CD8-positive, alpha-beta memory T cell (primary cell): ENCODE data around the gene FHIT. TPM values are rescaled to one million over a fixed set of nuclear protein-coding genes. Genes with fewer than 3 reads are reported as not detected.

Source experiments
- CTCF ChIA-PET: fragments of 350-600 bp; sonication (Branson Sonifier 250); formaldehyde crosslinking; loops from one replicate; lab custom pipeline; 2021; ENCODE audit warnings: antibody characterized with exemption; lab: Charles Lee
- POLR2A ChIA-PET: fragments of 350-600 bp; sonication (Branson Sonifier 250); formaldehyde crosslinking; loops from one replicate; lab custom pipeline; 2021; ENCODE audit warnings: antibody characterized with exemption; lab: Charles Lee
- DNase-seq, 5 donors: peaks; one replicate each; pipeline versions ENCODE4 v3.0.0 to v3.0.0-alpha.2; 2020 to 2022; ENCODE audit warnings: mixed read lengths in 1 of 5
- H3K27ac ChIP-seq: one replicate; pipeline ENCODE4 v1.7.0; 2013; ENCODE audit warnings: low read depth, mild to moderate bottlenecking, low read length, moderate library complexity
- H3K27me3 ChIP-seq: 2 replicates; pipeline ENCODE4 v1.7.0; 2013; ENCODE audit warnings: low read length, mild to moderate bottlenecking; ENCODE audit not compliant: insufficient read depth, poor library complexity, severe bottlenecking
- H3K36me3 ChIP-seq: 2 replicates; pipeline ENCODE4 v1.7.0; 2013; ENCODE audit warnings: mild to moderate bottlenecking, low read length, moderate library complexity; ENCODE audit not compliant: insufficient read depth
- H3K4me1 ChIP-seq: 2 replicates; pipeline ENCODE4 v1.7.0; 2013; ENCODE audit warnings: mild to moderate bottlenecking, low read length, moderate library complexity; ENCODE audit not compliant: insufficient read depth
- H3K4me3 ChIP-seq: 2 replicates; pipeline ENCODE4 v1.7.0; 2013; ENCODE audit warnings: mild to moderate bottlenecking, low read length
- H3K9me3 ChIP-seq: 2 replicates; pipeline ENCODE4 v1.7.0; 2013; ENCODE audit warnings: mild to moderate bottlenecking, low read length
- H3K27ac Mint-ChIP-seq, 8 donors: one replicate each; pipeline ENCODE4 v1.8.0; 2020 to 2021; ENCODE audit warnings: mixed read lengths in 8 of 8, mild to moderate bottlenecking in 6 of 8, inconsistent platforms in 3 of 8, moderate library complexity in 3 of 8
- H3K27me3 Mint-ChIP-seq, 2 donors: one replicate each; pipeline ENCODE4 v1.8.0; 2020 to 2021; ENCODE audit warnings: mixed read lengths in 2 of 2, mild to moderate bottlenecking in 1 of 2, moderate library complexity in 1 of 2
- H3K36me3 Mint-ChIP-seq, 3 donors: one replicate each; pipeline ENCODE4 v1.8.0; 2020 to 2021; ENCODE audit warnings: mixed read lengths in 3 of 3, inconsistent platforms in 1 of 3, mild to moderate bottlenecking in 1 of 3
- H3K4me1 Mint-ChIP-seq, 3 donors: one replicate each; pipeline ENCODE4 v1.8.0; 2020 to 2021; ENCODE audit warnings: mixed read lengths in 3 of 3, inconsistent platforms in 1 of 3, mild to moderate bottlenecking in 1 of 3
- H3K4me3 Mint-ChIP-seq, 7 donors: one replicate each; pipeline ENCODE4 v1.8.0; 2020 to 2021; ENCODE audit warnings: mixed read lengths in 7 of 7, mild to moderate bottlenecking in 6 of 7, moderate library complexity in 4 of 7, inconsistent platforms in 2 of 7
- H3K9me3 Mint-ChIP-seq, 5 donors: one replicate each; pipeline ENCODE4 v1.8.0; 2020 to 2022; ENCODE audit warnings: mixed read lengths in 5 of 5, mild to moderate bottlenecking in 3 of 5, moderate library complexity in 2 of 5, inconsistent platforms in 1 of 5
- polyA plus RNA-seq: library from polyadenylated mRNA; unstranded; fragments of 300-500 nt; fragmentation: Illumina TruSeq; gene quantifications from one replicate; pipeline ENCODE4 v1.2.3, GENCODE V29; 2021
- total RNA-seq, 2 experiments: library from RNA; stranded (reverse); gene quantifications; one replicate each; pipeline ENCODE4 v1.2.3, GENCODE V29; 2021

FHIT gene
- total and polyA plus RNA-seq, 3 experiments from 2014 or later, result 4.1 to 7.4 (median 4.2) TPM

- H3K27ac Mint-ChIP-seq, result no peak overlapping the region
- POLR2A ChIA-PET, result no interaction called here
- CTCF ChIA-PET, result no interaction called here
Measured at GRCh38 chr3:60839246-60839645, 412.0 kb downstream of the FHIT start.

GRCh38 chr3:60835796-60836195 lies 415.5 kb downstream of the FHIT start:
- Mint-ChIP-seq H3K27ac (peak overlapping the region in 1 of 8 donors; percentile 89), H3K4me1 (no peaks in the 10 kb centered on the region), H3K27me3 (peaks cover 0 to 2% of the 10 kb centered on the region in 2 donors), H3K9me3 (peaks cover 3 to 14% (median 5%) of the 10 kb centered on the region in 5 donors), H3K4me3 (no peak overlapping the region), H3K36me3 (no peaks in the 10 kb centered on the region)
- Histone ChIP-seq H3K4me3 (no peak overlapping the region), H3K27me3 (no peaks in the 10 kb centered on the region), H3K9me3 (no peaks in the 10 kb centered on the region), H3K27ac (no peak overlapping the region), H3K36me3 (no peaks in the 10 kb centered on the region), H3K4me1 (no peaks in the 10 kb centered on the region)
- POLR2A ChIA-PET, result no interaction called here
- CTCF ChIA-PET, result no interaction called here
- no peak for DNase-seq

More at GRCh38 chr3:60839246-60839645, 412.0 kb downstream of the FHIT start:
- DNase-seq, result no peak
- peaks cover 0 to 2% of the 10 kb centered on the region in 2 donors for H3K27me3 Mint-ChIP-seq
- Histone ChIP-seq H3K27me3 (no peaks in the 10 kb centered on the region), H3K4me1 (no peaks in the 10 kb centered on the region), H3K27ac (no peak overlapping the region), H3K9me3 (no peaks in the 10 kb centered on the region), H3K36me3 (no peaks in the 10 kb centered on the region), H3K4me3 (no peak overlapping the region)
- H3K36me3 Mint-ChIP-seq, result no peaks in the 10 kb centered on the region
- H3K4me3 Mint-ChIP-seq, result no peak overlapping the region
- H3K4me1 Mint-ChIP-seq, result no peaks in the 10 kb centered on the region
- peaks cover 2 to 12% (median 5%) of the 10 kb centered on the region in 5 donors for H3K9me3 Mint-ChIP-seq

DNA sequence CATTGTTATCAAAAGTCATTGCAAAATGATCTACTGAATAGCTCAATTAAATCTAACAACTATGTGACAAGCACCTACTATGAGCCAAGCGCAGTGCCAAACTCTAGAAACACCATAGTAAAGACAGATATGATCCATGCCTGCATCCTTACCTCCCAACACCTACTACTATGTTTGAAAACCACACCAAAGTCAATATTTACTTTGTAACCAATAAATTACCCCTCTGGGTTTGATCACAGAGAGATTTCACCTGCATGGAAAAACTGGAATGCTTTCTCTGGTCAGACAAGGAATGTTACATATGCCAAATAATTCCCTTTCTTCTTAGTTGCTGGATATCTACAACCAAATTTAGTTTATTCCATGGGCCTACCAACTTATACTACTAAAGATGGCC lies 422.2 kb downstream of the FHIT start:
- Histone ChIP-seq H3K36me3 (no peaks in the 10 kb centered on the region), H3K27me3 (no peaks in the 10 kb centered on the region), H3K4me1 (no peaks in the 10 kb centered on the region), H3K27ac (no peak overlapping the region), H3K9me3 (no peaks in the 10 kb centered on the region), H3K4me3 (no peak overlapping the region)
- Mint-ChIP-seq H3K4me3 (no peak overlapping the region), H3K4me1 (no peaks in the 10 kb centered on the region), H3K27me3 (no peaks in the 10 kb centered on the region), H3K9me3 (peaks cover 2 to 13% (median 6%) of the 10 kb centered on the region in 5 donors), H3K36me3 (no peaks in the 10 kb centered on the region), H3K27ac (no peak overlapping the region)
- DNase-seq, result no peak
- ChIA-PET CTCF (no interaction called here), POLR2A (no interaction called here)

- Histone ChIP-seq H3K36me3 (no peaks in the 10 kb centered on the region), H3K4me1 (no peaks in the 10 kb centered on the region), H3K4me3 (no peak overlapping the region), H3K9me3 (no peaks in the 10 kb centered on the region), H3K27me3 (no peaks in the 10 kb centered on the region), H3K27ac (no peak overlapping the region)
- peaks cover 0 to 2% (median 0%) of the 10 kb centered on the region in 3 donors for H3K36me3 Mint-ChIP-seq
- peaks cover 0 to 1% of the 10 kb centered on the region in 2 donors for H3K27me3 Mint-ChIP-seq
- DNase-seq, result no peak
- no peak overlapping the region for H3K27ac Mint-ChIP-seq
- POLR2A ChIA-PET, result no interaction called here
- H3K9me3 Mint-ChIP-seq, result peaks cover 0 to 9% (median 9%) of the 10 kb centered on the region in 5 donors
- no peak overlapping the region for H3K4me3 Mint-ChIP-seq
- H3K4me1 Mint-ChIP-seq, result no peaks in the 10 kb centered on the region
- CTCF ChIA-PET, result no interaction called here
Measured at GRCh38 chr3:60827666-60828065, 423.6 kb downstream of the FHIT start.

GRCh38 chr3:60826511-60826910 lies 424.7 kb downstream of the FHIT start:
- Mint-ChIP-seq H3K27ac (no peak overlapping the region), H3K4me3 (no peak overlapping the region), H3K27me3 (peaks cover 0 to 1% of the 10 kb centered on the region in 2 donors), H3K4me1 (no peaks in the 10 kb centered on the region), H3K36me3 (peaks cover 0 to 3% (median 0%) of the 10 kb centered on the region in 3 donors), H3K9me3 (peaks cover 0 to 9% (median 9%) of the 10 kb centered on the region in 5 donors)
- Histone ChIP-seq H3K4me3 (no peak overlapping the region), H3K27me3 (no peaks in the 10 kb centered on the region), H3K4me1 (no peaks in the 10 kb centered on the region), H3K27ac (no peak overlapping the region), H3K9me3 (no peaks in the 10 kb centered on the region), H3K36me3 (no peaks in the 10 kb centered on the region)
- ChIA-PET POLR2A (no interaction called here), CTCF (no interaction called here)
- DNase-seq, result no peak

GRCh38 chr3:60812502-60812901 lies 438.8 kb downstream of the FHIT start:
- Mint-ChIP-seq H3K27me3 (no peaks in the 10 kb centered on the region), H3K4me1 (no peaks in the 10 kb centered on the region), H3K9me3 (peaks cover 3 to 22% (median 12%) of the 10 kb centered on the region in 5 donors), H3K36me3 (no peaks in the 10 kb centered on the region), H3K27ac (no peak overlapping the region), H3K4me3 (no peak overlapping the region)
- Histone ChIP-seq H3K4me3 (no peak overlapping the region), H3K9me3 (no peaks in the 10 kb centered on the region), H3K27me3 (no peaks in the 10 kb centered on the region), H3K36me3 (no peaks in the 10 kb centered on the region), H3K27ac (no peak overlapping the region), H3K4me1 (no peaks in the 10 kb centered on the region)
- POLR2A ChIA-PET, result no interaction called here
- no peak for DNase-seq
- CTCF ChIA-PET, result no interaction called here

DNA sequence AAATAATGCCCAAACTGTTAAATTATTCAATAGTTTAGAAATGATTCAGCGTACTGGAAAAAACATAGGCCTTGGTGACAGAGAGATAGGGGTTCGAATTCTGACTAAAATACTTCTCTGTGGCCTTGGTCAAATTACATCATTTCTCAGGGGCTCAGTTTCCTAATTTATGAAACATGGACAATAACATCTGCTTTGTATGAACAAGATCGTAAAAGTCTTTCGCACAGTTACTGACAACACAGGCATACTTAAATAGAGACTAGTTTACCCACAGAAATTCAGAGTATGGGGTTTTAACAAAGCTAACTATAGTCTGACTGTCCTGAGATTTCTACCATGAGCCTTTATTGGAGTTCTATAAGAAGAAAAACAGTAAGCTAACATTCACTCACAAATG lies 440.4 kb downstream of the FHIT start:
- DNase-seq, result no peak
- Histone ChIP-seq H3K27ac (no peak overlapping the region), H3K27me3 (no peaks in the 10 kb centered on the region), H3K4me3 (no peak overlapping the region), H3K9me3 (no peaks in the 10 kb centered on the region), H3K4me1 (no peaks in the 10 kb centered on the region), H3K36me3 (no peaks in the 10 kb centered on the region)
- Mint-ChIP-seq H3K27ac (no peak overlapping the region), H3K4me1 (no peaks in the 10 kb centered on the region), H3K4me3 (no peak overlapping the region), H3K27me3 (no peaks in the 10 kb centered on the region), H3K9me3 (peaks cover 0 to 11% (median 5%) of the 10 kb centered on the region in 5 donors), H3K36me3 (no peaks in the 10 kb centered on the region)
- POLR2A ChIA-PET, result no interaction called here
- CTCF ChIA-PET, result no interaction called here

DNA sequence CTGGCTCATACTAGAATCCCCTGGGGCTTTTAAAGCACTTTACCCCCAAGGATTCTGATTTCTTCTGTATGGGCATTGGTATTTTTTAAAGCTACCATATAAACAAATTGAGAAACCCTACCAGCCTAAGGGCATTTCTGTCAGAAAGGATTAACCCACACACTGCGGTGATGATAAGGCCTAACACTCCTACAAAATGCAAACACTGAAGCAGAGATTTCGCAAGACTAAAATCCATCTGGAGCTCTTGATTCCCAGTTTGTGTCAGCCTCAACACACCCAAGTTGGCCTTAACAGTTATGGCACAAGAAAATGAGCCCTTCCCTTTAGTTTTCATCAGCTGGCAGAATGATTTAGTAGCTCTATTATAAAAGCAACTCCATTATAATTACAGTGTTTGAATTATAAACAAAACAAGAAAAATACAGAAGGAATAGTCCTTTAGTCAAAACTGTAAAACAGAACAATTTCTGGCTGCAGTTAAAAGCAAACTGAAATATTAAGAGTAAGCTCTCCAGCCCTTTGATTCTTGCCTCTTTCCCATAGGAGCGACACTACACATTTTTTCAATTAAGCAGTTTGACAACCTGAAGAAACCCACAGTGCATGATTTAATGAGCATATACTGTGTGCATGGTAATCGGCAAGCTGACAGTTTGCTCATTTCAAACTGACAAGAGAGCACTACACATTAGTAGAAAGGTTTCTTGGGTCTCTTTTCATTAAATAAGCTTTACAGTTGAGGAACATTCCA lies 441.2 kb downstream of the FHIT start:
- no peak overlapping the region for H3K4me3 Mint-ChIP-seq
- no peaks in the 10 kb centered on the region for H3K9me3 ChIP-seq
- H3K36me3 Mint-ChIP-seq, result no peaks in the 10 kb centered on the region
- no peaks in the 10 kb centered on the region for H3K36me3 ChIP-seq
- H3K27me3 ChIP-seq, result no peaks in the 10 kb centered on the region
- DNase-seq, result no peak
- POLR2A ChIA-PET, result no interaction called here
- peaks cover 0 to 9% (median under 1%) of the 10 kb centered on the region in 5 donors for H3K9me3 Mint-ChIP-seq
- no peaks in the 10 kb centered on the region for H3K4me1 Mint-ChIP-seq
- H3K27ac ChIP-seq, result no peak overlapping the region
- H3K4me3 ChIP-seq, result no peak overlapping the region
- H3K27me3 Mint-ChIP-seq, result no peaks in the 10 kb centered on the region
- no peak overlapping the region for H3K27ac Mint-ChIP-seq
- CTCF ChIA-PET, result no interaction called here
- no peaks in the 10 kb centered on the region for H3K4me1 ChIP-seq
